HG02798 (cell line): ENCODE data around the gene MLANA.
A peak's percentile ranks its signal among the peaks of the same experiment; 100 is the strongest.

Experiments used
- ATAC-seq: cut with Tn5 transposase; IDR thresholded peaks from one replicate; pipeline ENCODE4 v1.9.1; 2021; ENCODE audit warnings: mild to moderate bottlenecking; ENCODE audit not compliant: unreplicated experiment, poor library complexity

The MLANA gene

GRCh38 chr9:5896863-5897262, 6.2 kb downstream of the MLANA start:
- no peak for ATAC-seq

GRCh38 chr9:5897851-5898250, 7.2 kb downstream of the MLANA start:
- ATAC-seq, result no peak

- no peak for ATAC-seq
Measured at GRCh38 chr9:5899292-5899691, 8.6 kb downstream of the MLANA start.

- no peak for ATAC-seq
Measured at GRCh38 chr9:5900622-5901021, 9.9 kb downstream of the MLANA start.

GRCh38 chr9:5902377-5902776, 11.7 kb downstream of the MLANA start:
- no peak for ATAC-seq

- ATAC-seq, result no peak
Measured at GRCh38 chr9:5908918-5909317, 18.2 kb downstream of the MLANA start.

GRCh38 chr9:5909976-5910375, 19.3 kb downstream of the MLANA start:
- ATAC-seq, result no peak

GRCh38 chr9:5910413-5911057, 19.8 kb downstream of the MLANA start:
- no peak for ATAC-seq

- ATAC-seq, result no peak
Measured at GRCh38 chr9:5915438-5915837, 24.7 kb downstream of the MLANA start.

GRCh38 chr9:5917273-5917672, 26.6 kb downstream of the MLANA start:
- ATAC-seq, result no peak

GRCh38 chr9:5917888-5918287, 27.2 kb downstream of the MLANA start:
- no peak for ATAC-seq

GRCh38 chr9:5918460-5918859, 27.8 kb downstream of the MLANA start:
- no peak for ATAC-seq

- ATAC-seq, result peak; percentile 85
Measured at GRCh38 chr9:5920860-5921328, 30.2 kb downstream of the MLANA start.

- ATAC-seq, result peak; percentile 45
Measured at GRCh38 chr9:5922192-5922591, 31.5 kb downstream of the MLANA start.

GRCh38 chr9:5931657-5932056, 41.0 kb downstream of the MLANA start:
- no peak for ATAC-seq

GRCh38 chr9:5938449-5938848, 47.8 kb downstream of the MLANA start:
- ATAC-seq, result no peak

GRCh38 chr9:5939530-5939929, 48.8 kb downstream of the MLANA start:
- no peak for ATAC-seq

- ATAC-seq, result no peak
Measured at GRCh38 chr9:5941214-5941613, 50.5 kb downstream of the MLANA start.

- ATAC-seq, result no peak
Measured at GRCh38 chr9:5945112-5945511, 54.4 kb downstream of the MLANA start.

GRCh38 chr9:5947912-5948311, 57.2 kb downstream of the MLANA start:
- ATAC-seq, result peak; percentile 66

GRCh38 chr9:5949103-5949699, 58.5 kb downstream of the MLANA start:
- peak; percentile 71 for ATAC-seq

GRCh38 chr9:5950261-5950660, 59.6 kb downstream of the MLANA start:
- no peak for ATAC-seq
